DOHH2 (cell line): ENCODE results near the gene RFC3.

Experiments used
- CTCF ChIP-seq: fragments of 200-600 bp; sonication (generic); IDR thresholded peaks from one replicate; pipeline ENCODE4 v1.5.1; 2014; ENCODE audit warnings: antibody characterized with exemption, mild to moderate bottlenecking, low read depth, low read length; ENCODE audit not compliant: poor library complexity, severe bottlenecking
- EZH2phosphoT487 ChIP-seq: fragments of 200-600 bp; sonication (generic); IDR thresholded peaks from 2 replicates; pipeline ENCODE4 v1.6.1; 2017; ENCODE audit warnings: borderline replicate concordance, mild to moderate bottlenecking, antibody characterized with exemption, low read length, moderate library complexity, mixed read lengths

- TF ChIP-seq CTCF (no peak), EZH2phosphoT487 (no peak)
Measured at GRCh38 chr13:33860526-33860925, 42.6 kb downstream of the RFC3 start.
